ENCODE measurements around the gene RGSL1. TPM values are rescaled to one million over a fixed set of nuclear protein-coding genes. Genes with fewer than 3 reads are reported as not detected.

RGSL1 gene
- total RNA-seq, 1 donor, result not detected

- no peak overlapping the region for H3K27ac ChIP-seq (ENCODE audit: low read depth, low read length)
- no peaks in the 10 kb centered on the region for H3K36me3 ChIP-seq (ENCODE audit: insufficient read depth, low read length)
- TF ChIP-seq CTCF (IDR thresholded peaks at IDR 0.05; ENCODE audit: extremely low read depth, low read depth, low read length), result no peak
- H3K79me2 ChIP-seq (ENCODE audit: insufficient read depth, low read length), result no peaks in the 10 kb centered on the region
- H3K27me3 ChIP-seq (ENCODE audit: insufficient read depth, low read length), result no peaks in the 10 kb centered on the region
- H4K20me1 ChIP-seq (ENCODE audit: insufficient read depth, low read length), result no peaks in the 10 kb centered on the region
- H3K4me1 ChIP-seq (ENCODE audit: insufficient read depth, low read length), result no peaks in the 10 kb centered on the region
- no peak for DNase-seq (ENCODE audit: insufficient read length, low spot score, missing footprints)
- H3K4me3 ChIP-seq (ENCODE audit: insufficient read depth, low read length), result no peak overlapping the region
- H2AFZ ChIP-seq (ENCODE audit: low read length), result no peak overlapping the region
- H3K4me2 ChIP-seq (ENCODE audit: insufficient read depth, low read length), result no peak overlapping the region
- no peaks in the 10 kb centered on the region for H3K9me3 ChIP-seq (ENCODE audit: low read depth, low read length)
Measured at GRCh38 chr1:182406012-182406411, 43.9 kb upstream of the RGSL1 start.

- Histone ChIP-seq H3K4me2 (ENCODE audit: insufficient read depth, low read length) (no peak overlapping the region), H3K79me2 (ENCODE audit: insufficient read depth, low read length) (no peaks in the 10 kb centered on the region), H3K4me3 (ENCODE audit: insufficient read depth, low read length) (no peak overlapping the region), H4K20me1 (ENCODE audit: insufficient read depth, low read length) (no peaks in the 10 kb centered on the region), H2AFZ (ENCODE audit: low read length) (no peak overlapping the region), H3K27ac (ENCODE audit: low read depth, low read length) (no peak overlapping the region), H3K27me3 (ENCODE audit: insufficient read depth, low read length) (no peaks in the 10 kb centered on the region), H3K9me3 (ENCODE audit: low read depth, low read length) (no peaks in the 10 kb centered on the region), H3K4me1 (ENCODE audit: insufficient read depth, low read length) (no peaks in the 10 kb centered on the region), H3K36me3 (ENCODE audit: insufficient read depth, low read length) (no peaks in the 10 kb centered on the region)
- no peak for TF ChIP-seq CTCF (IDR thresholded peaks at IDR 0.05; ENCODE audit: extremely low read depth, low read depth, low read length)
- DNase-seq (ENCODE audit: insufficient read length, low spot score, missing footprints), result no peak
Measured at GRCh38 chr1:182407724-182408123, 42.2 kb upstream of the RGSL1 start.

- no peak overlapping the region for H3K27ac ChIP-seq (ENCODE audit: low read depth, low read length)
- H3K36me3 ChIP-seq (ENCODE audit: insufficient read depth, low read length), result no peaks in the 10 kb centered on the region
- H3K4me1 ChIP-seq (ENCODE audit: insufficient read depth, low read length), result no peaks in the 10 kb centered on the region
- H2AFZ ChIP-seq (ENCODE audit: low read length), result no peak overlapping the region
- H3K27me3 ChIP-seq (ENCODE audit: insufficient read depth, low read length), result no peaks in the 10 kb centered on the region
- no peaks in the 10 kb centered on the region for H4K20me1 ChIP-seq (ENCODE audit: insufficient read depth, low read length)
- no peak for TF ChIP-seq CTCF (IDR thresholded peaks at IDR 0.05; ENCODE audit: extremely low read depth, low read depth, low read length)
- H3K4me3 ChIP-seq (ENCODE audit: insufficient read depth, low read length), result no peak overlapping the region
- H3K79me2 ChIP-seq (ENCODE audit: insufficient read depth, low read length), result no peaks in the 10 kb centered on the region
- no peak overlapping the region for H3K4me2 ChIP-seq (ENCODE audit: insufficient read depth, low read length)
- no peak for DNase-seq (ENCODE audit: insufficient read length, low spot score, missing footprints)
- no peaks in the 10 kb centered on the region for H3K9me3 ChIP-seq (ENCODE audit: low read depth, low read length)
Measured at GRCh38 chr1:182408435-182409075, 41.4 kb upstream of the RGSL1 start.

- no peaks in the 10 kb centered on the region for H3K9me3 ChIP-seq (ENCODE audit: low read depth, low read length)
- H3K27me3 ChIP-seq (ENCODE audit: insufficient read depth, low read length), result no peaks in the 10 kb centered on the region
- H3K4me1 ChIP-seq (ENCODE audit: insufficient read depth, low read length), result no peaks in the 10 kb centered on the region
- no peak overlapping the region for H3K4me3 ChIP-seq (ENCODE audit: insufficient read depth, low read length)
- no peaks in the 10 kb centered on the region for H3K79me2 ChIP-seq (ENCODE audit: insufficient read depth, low read length)
- H2AFZ ChIP-seq (ENCODE audit: low read length), result no peak overlapping the region
- no peak overlapping the region for H3K27ac ChIP-seq (ENCODE audit: low read depth, low read length)
- no peaks in the 10 kb centered on the region for H3K36me3 ChIP-seq (ENCODE audit: insufficient read depth, low read length)
- TF ChIP-seq CTCF (IDR thresholded peaks at IDR 0.05; ENCODE audit: extremely low read depth, low read depth, low read length), result no peak
- no peaks in the 10 kb centered on the region for H4K20me1 ChIP-seq (ENCODE audit: insufficient read depth, low read length)
- no peak for DNase-seq (ENCODE audit: insufficient read length, low spot score, missing footprints)
- H3K4me2 ChIP-seq (ENCODE audit: insufficient read depth, low read length), result no peak overlapping the region
Measured at GRCh38 chr1:182410138-182410537, 39.8 kb upstream of the RGSL1 start.

Measured in osteoblast (primary cell).